Activated CD8-positive, alpha-beta memory T cell treated with anti-CD3 and anti-CD28 coated beads, Interleukin-2, amount 50 U/mL, for 24 hours (primary cell): ENCODE data around the gene SAMD11.
A peak's percentile ranks its signal among the peaks of the same experiment; 100 is the strongest.
"Not testable (repeated sequence)": the region's sequence is repeated elsewhere in the genome, so short reads cannot be mapped to it uniquely, and the experiment has no call there.

ENCODE experiments used
- DNase-seq: peaks from one replicate; pipeline ENCODE4 v3.0.0-alpha.2; 2020; ENCODE audit errors: extremely low read depth

The SAMD11 gene

GRCh38 chr1:923131-923990 is at the start of gene SAMD11:
Gene SAMD11, plus strand, starts transcription at chr1:923923. Its CDS starts 509 bp downstream, at chr1:924432.
- DNase-seq = peak; percentile 13

GRCh38 chr1:876428-877208 is 47.1 kb upstream of the SAMD11 start:
- DNase-seq = not testable (repeated sequence)

- DNase-seq = not testable (repeated sequence)
These were observed 46.3 kb upstream of the SAMD11 start for GRCh38 chr1:877209-877986.

- DNase-seq = not testable (repeated sequence)
These were observed 43.2 kb upstream of the SAMD11 start for GRCh38 chr1:880511-880910.

GRCh38 chr1:880915-881314 is 42.8 kb upstream of the SAMD11 start:
- DNase-seq = not testable (repeated sequence)

GRCh38 chr1:886311-886710 is 37.4 kb upstream of the SAMD11 start:
- DNase-seq = no peak

- DNase-seq = no peak
These were observed 37.0 kb upstream of the SAMD11 start for GRCh38 chr1:886760-887159.

- no peak for DNase-seq
These were observed 35.4 kb upstream of the SAMD11 start for GRCh38 chr1:888297-888696.

GRCh38 chr1:889774-890173 is 33.9 kb upstream of the SAMD11 start:
- not testable (repeated sequence) for DNase-seq

- not testable (repeated sequence) for DNase-seq
These were observed 33.5 kb upstream of the SAMD11 start for GRCh38 chr1:890234-890633.

GRCh38 chr1:890661-891060 is 33.1 kb upstream of the SAMD11 start:
- no peak for DNase-seq

GRCh38 chr1:897226-897625 is 26.5 kb upstream of the SAMD11 start:
- no peak for DNase-seq

- not testable (repeated sequence) for DNase-seq
These were observed 25.8 kb upstream of the SAMD11 start for GRCh38 chr1:897951-898350.

- DNase-seq = no peak
These were observed 23.9 kb upstream of the SAMD11 start for GRCh38 chr1:899636-900317.

- DNase-seq = no peak
These were observed 22.4 kb upstream of the SAMD11 start for GRCh38 chr1:901108-901859.

- no peak for DNase-seq
These were observed 20.9 kb upstream of the SAMD11 start for GRCh38 chr1:902802-903201.

GRCh38 chr1:903305-903704 is 20.4 kb upstream of the SAMD11 start:
- no peak for DNase-seq

- DNase-seq = no peak
These were observed 19.9 kb upstream of the SAMD11 start for GRCh38 chr1:903721-904271.

GRCh38 chr1:904310-904950 is 19.3 kb upstream of the SAMD11 start:
- peak; percentile 33 for DNase-seq
